HCT116 (cell line): ENCODE measurements around the gene POGK. TPM values are rescaled to one million over a fixed set of nuclear protein-coding genes. Genes with fewer than 3 reads are reported as not detected.

Source experiments
- ATAC-seq: fragments of 200-7000 bp; cut with Tn5 transposase; 2 replicates; pipeline ENCODE4 v1.9.1; 2020; ENCODE audit warnings: mild to moderate bottlenecking, moderate library complexity
- BruUV-seq: library from RNA; stranded (reverse); fragments of 400-500 nt; replicated peaks from 2 replicates; lab custom pipeline; 2021; lab: Mats Ljungman, UMichigan
- CTCF ChIA-PET: fragments of 300-600 bp; sonication (Branson Sonifier 250); formaldehyde crosslinking; loops from one replicate; lab custom pipeline; 2021; ENCODE audit warnings: antibody characterized with exemption; lab: Charles Lee
- POLR2A ChIA-PET: fragments of 300-600, 350-600 bp; sonication (Branson Sonifier 250); formaldehyde crosslinking; loops from one replicate; lab custom pipeline; 2021; ENCODE audit warnings: antibody characterized with exemption; lab: Charles Lee
- RAD21 ChIA-PET, 2 experiments: fragments of 300-600 bp; sonication (Branson Sonifier 250); formaldehyde crosslinking; loops; one replicate each; lab custom pipeline; 2023; ENCODE audit warnings: low total read pairs in 2 of 2; ENCODE audit not compliant: uncharacterized antibody in 2 of 2, unreplicated experiment in 2 of 2, low non-redundant PET in 1 of 2; lab: Charles Lee
- DNase-seq: peaks from one replicate; pipeline ENCODE4 v3.0.0-alpha.2; 2010; ENCODE audit warnings: low read depth, low spot score
- H2AFZ ChIP-seq: fragments of 200-600 bp; shearing (Covaris generic), sonication (generic); 2 replicates; pipeline ENCODE4 v1.6.1; 2017; ENCODE audit warnings: low read depth, mixed run types, mixed read lengths, antibody characterized with exemption, low read length; ENCODE audit not compliant: poor library complexity, severe bottlenecking
- H3K27ac ChIP-seq: 2 replicates; pipeline ENCODE4 v1.5.1; 2012; ENCODE audit warnings: low read depth, low read length
- H3K27me3 ChIP-seq: fragments of 200-600 bp; sonication (generic); 2 replicates; pipeline ENCODE4 v1.6.1; 2016; ENCODE audit warnings: mixed run types, low read length, mixed read lengths; ENCODE audit not compliant: insufficient read depth
- H3K36me3 ChIP-seq, 2 experiments: fragments of 200-500 bp in 1 of 2; fragments of 200-600 bp in 1 of 2; sonication (Bioruptor generic) in 1 of 2; sonication (generic) in 1 of 2; 2 replicates each; pipeline versions ENCODE4 v1.5.1 to v1.6.1; 2014 to 2016; ENCODE audit warnings: low read length in 2 of 2, inconsistent platforms in 1 of 2, mixed read lengths in 1 of 2, mixed run types in 1 of 2; ENCODE audit not compliant: insufficient read depth in 2 of 2, control insufficient read depth in 1 of 2
- H3K4me1 ChIP-seq, 2 experiments: fragments of 200-600 bp in 1 of 2; sonication (generic) in 1 of 2; 2 replicates each; pipeline versions ENCODE4 v1.5.1 to v1.6.1; 2012 to 2017; ENCODE audit warnings: low read length in 2 of 2, inconsistent platforms in 1 of 2, mild to moderate bottlenecking in 1 of 2, mixed read lengths in 1 of 2, mixed run types in 1 of 2, moderate library complexity in 1 of 2; ENCODE audit not compliant: insufficient read depth in 2 of 2, control insufficient read depth in 1 of 2
- H3K4me2 ChIP-seq: fragments of 200-600 bp; sonication (generic); 2 replicates; pipeline ENCODE4 v1.6.1; 2017; ENCODE audit warnings: mixed run types, low read length, mixed read lengths
- H3K4me3 ChIP-seq, 2 experiments: fragments of 200-600 bp in 1 of 2; sonication (generic) in 1 of 2; replicated peaks in 1 of 2; 2 replicates each; pipeline ENCODE4 v1.5.1; 2011 to 2016; ENCODE audit warnings: low read length in 2 of 2, control low read depth in 1 of 2, low read depth in 1 of 2, mild to moderate bottlenecking in 1 of 2, mixed read lengths in 1 of 2, mixed run types in 1 of 2
- H3K79me2 ChIP-seq: fragments of 200-600 bp; sonication (generic); 2 replicates; pipeline ENCODE4 v1.6.1; 2017; ENCODE audit warnings: mild to moderate bottlenecking, mixed run types, low read length, moderate library complexity, mixed read lengths; ENCODE audit not compliant: insufficient read depth
- H3K9ac ChIP-seq: fragments of 200-600 bp; sonication (generic); 2 replicates; pipeline ENCODE4 v1.6.1; 2016; ENCODE audit warnings: low read length, mixed read lengths
- H3K9me2 ChIP-seq: fragments of 200-600 bp; sonication (generic), shearing (Covaris generic); 2 replicates; pipeline ENCODE4 v1.6.1; 2017; ENCODE audit warnings: mixed run types, mild to moderate bottlenecking, moderate library complexity; ENCODE audit not compliant: insufficient read depth
- H3K9me3 ChIP-seq, 2 experiments: fragments of 200-500 bp in 1 of 2; fragments of 200-600 bp in 1 of 2; sonication (Bioruptor generic) in 1 of 2; sonication (generic) in 1 of 2; 2 replicates each; pipeline ENCODE4 v1.6.1; 2014 to 2017; ENCODE audit warnings: low read length in 2 of 2, mixed read lengths in 2 of 2, inconsistent platforms in 1 of 2, low read depth in 1 of 2, mild to moderate bottlenecking in 1 of 2, mixed run types in 1 of 2, moderate library complexity in 1 of 2; ENCODE audit not compliant: control insufficient read depth in 1 of 2, insufficient read depth in 1 of 2
- H4K20me1 ChIP-seq: fragments of 200-600 bp; sonication (generic), shearing (Covaris generic); 2 replicates; pipeline ENCODE4 v1.6.1; 2017; ENCODE audit warnings: mixed run types, mild to moderate bottlenecking, moderate library complexity; ENCODE audit not compliant: insufficient read depth
- CBX3 ChIP-seq: IDR thresholded peaks from 2 replicates; pipeline ENCODE4 v1.6.1; 2012; ENCODE audit warnings: low read depth
- CEBPB ChIP-seq: IDR thresholded peaks from 2 replicates; pipeline ENCODE4 v1.6.1; 2012; ENCODE audit warnings: low read depth
- CTCF ChIP-seq, 3 experiments: fragments of 200-600 bp in 1 of 3; sonication (generic) in 1 of 3; IDR thresholded peaks in 2 of 3; conservative IDR thresholded peaks in 1 of 3; 2 replicates each; pipeline ENCODE4 v1.5.1; 2012 to 2017; ENCODE audit warnings: low read depth in 2 of 3, low read length in 2 of 3, antibody characterized with exemption in 1 of 3, borderline replicate concordance in 1 of 3, control low read depth in 1 of 3, mild to moderate bottlenecking in 1 of 3, mixed read lengths in 1 of 3, mixed run types in 1 of 3, moderate library complexity in 1 of 3; ENCODE audit not compliant: insufficient read depth in 1 of 3
- ELF1 ChIP-seq: IDR thresholded peaks from 2 replicates; pipeline ENCODE4 v1.6.1; 2012; ENCODE audit warnings: low read depth, borderline replicate concordance
- EZH2 ChIP-seq: fragments of 200-600 bp; sonication (generic); IDR thresholded peaks from 2 replicates; pipeline ENCODE4 v1.6.1; 2017; ENCODE audit warnings: antibody characterized with exemption, mixed run types
- EZH2phosphoT487 ChIP-seq: fragments of 200-600 bp; IDR thresholded peaks from 2 replicates; pipeline ENCODE4 v1.6.1; 2018; ENCODE audit warnings: antibody characterized with exemption, borderline replicate concordance
- FOSL1 ChIP-seq: IDR thresholded peaks from 2 replicates; pipeline ENCODE4 v1.6.1; 2012; ENCODE audit warnings: low read depth
- JUND ChIP-seq: IDR thresholded peaks from 2 replicates; pipeline ENCODE4 v1.6.1; 2012
- MAX ChIP-seq: IDR thresholded peaks from 2 replicates; pipeline ENCODE4 v1.6.1; 2012
- POLR2A ChIP-seq: IDR thresholded peaks from 2 replicates; pipeline ENCODE4 v1.7.0; 2011; ENCODE audit warnings: borderline replicate concordance; ENCODE audit not compliant: insufficient read depth, insufficient read length; ENCODE audit errors: extremely low read depth
- POLR2AphosphoS5 ChIP-seq: IDR thresholded peaks from 2 replicates; pipeline ENCODE4 v1.6.1; 2011; ENCODE audit warnings: mild to moderate bottlenecking, low read depth, low read length, moderate library complexity
- RAD21 ChIP-seq: IDR thresholded peaks from 2 replicates; pipeline ENCODE4 v1.6.1; 2012; ENCODE audit warnings: low read depth, mild to moderate bottlenecking
- SIN3A ChIP-seq: IDR thresholded peaks from 2 replicates; pipeline ENCODE4 v1.6.1; 2012; ENCODE audit warnings: low read depth
- SP1 ChIP-seq: IDR thresholded peaks from 2 replicates; pipeline ENCODE4 v1.6.1; 2012; ENCODE audit warnings: low read depth
- SRF ChIP-seq: IDR thresholded peaks from 2 replicates; pipeline ENCODE4 v1.6.1; 2012; ENCODE audit warnings: low read depth
- TCF7L2 ChIP-seq: IDR thresholded peaks from 2 replicates; pipeline ENCODE4 v1.7.0; 2011; ENCODE audit warnings: borderline replicate concordance, inconsistent platforms; ENCODE audit not compliant: insufficient read depth, insufficient read length; ENCODE audit errors: extremely low read depth
- YY1 ChIP-seq: IDR thresholded peaks from 2 replicates; pipeline ENCODE4 v1.6.1; 2011; ENCODE audit warnings: low read length, low read depth, moderate library complexity, mild to moderate bottlenecking; ENCODE audit not compliant: insufficient replicate concordance; ENCODE audit errors: extremely low read depth
- ZFX ChIP-seq: fragments of 450-650 bp; IDR thresholded peaks from 2 replicates; pipeline ENCODE4 v1.6.1; 2017
- intact Hi-C: fragments of 100-400 bp; cut with micrococcal nuclease; formaldehyde crosslinking; loops from 2 replicates; pipeline ENCODE4 v1.10.0; 2022
- total RNA-seq: library from RNA; stranded (reverse); gene quantifications from one replicate; pipeline ENCODE4 v1.2.1, GENCODE V29; 2021; ENCODE audit not compliant: unreplicated experiment
- TF ChIP-seq, protein P1 (sequence below): IDR thresholded peaks from 2 replicates; pipeline ENCODE4 v1.6.1; 2011; ENCODE audit warnings: mild to moderate bottlenecking, low read length, moderate library complexity; ENCODE audit not compliant: insufficient replicate concordance; ENCODE audit errors: extremely low read depth
- TF ChIP-seq, protein P2 (sequence below): IDR thresholded peaks from 2 replicates; pipeline ENCODE4 v1.6.1; 2012; ENCODE audit warnings: low read depth

Gene POGK
- total RNA-seq, 1 experiment from 2014 or later: 35.6 TPM

DNA sequence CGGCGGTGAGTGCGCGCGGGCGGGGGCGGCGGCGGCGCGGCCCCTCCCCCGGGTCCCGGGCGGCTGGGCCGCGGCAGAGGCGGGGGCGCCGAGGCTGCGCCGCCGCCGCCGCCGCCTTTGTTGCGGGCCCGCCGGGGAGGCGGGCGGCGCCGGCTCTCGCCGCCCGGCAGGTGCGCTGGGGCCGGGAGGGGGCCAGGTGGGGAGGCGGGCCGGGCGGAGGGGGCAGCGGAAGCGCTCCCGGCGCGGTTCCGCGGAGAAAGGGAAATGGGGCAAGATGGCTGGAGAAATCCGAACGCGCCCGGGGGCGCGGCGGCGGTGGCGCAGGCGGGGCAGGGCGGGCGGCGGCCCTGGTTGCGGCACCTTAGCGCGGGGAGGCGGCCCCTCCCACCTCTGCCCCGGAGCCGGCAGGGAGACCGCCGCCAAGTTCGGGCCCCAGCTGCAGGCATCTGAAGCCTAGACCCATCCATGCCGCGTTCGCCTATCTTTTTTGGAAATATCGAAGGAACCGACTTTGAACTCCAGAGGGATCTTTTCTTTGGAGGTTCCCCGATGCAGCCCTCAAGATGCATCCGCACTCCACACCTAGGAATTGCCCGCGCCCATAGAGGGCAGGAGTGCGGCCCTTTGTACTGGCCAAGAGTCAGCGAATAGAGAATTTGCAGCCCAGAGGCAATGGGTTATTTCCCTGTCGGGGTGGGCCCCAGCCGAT lies 479 bp downstream of the POGK start:
- H3K27me3 ChIP-seq: no peaks in the 10 kb centered on the region
- peaks cover 48% of the 10 kb centered on the region for H3K79me2 ChIP-seq
- H3K36me3 ChIP-seq: peaks cover 29 to 40% of the 10 kb centered on the region in 2 experiments
- peak overlapping the region; percentile 72 to 81 for H3K4me3 ChIP-seq
- BruUV-seq: no TSS peak
- ATAC-seq (peak; percentile 63), DNase-seq (no peak)
- H3K27ac ChIP-seq: peak overlapping the region; percentile 88
- intact Hi-C loops: no loop called here
- peak overlapping the region; percentile 96 for H3K4me2 ChIP-seq
- peak overlapping the region; percentile 87 for H3K9ac ChIP-seq
- RAD21 ChIA-PET: no interaction called here
- no peaks in the 10 kb centered on the region for H3K9me3 ChIP-seq
- POLR2A ChIA-PET: interaction anchor here (0.9 to 1.4 kb wide), 5 partner anchors 9 to 350 kb away, joined by 3 to 7 read pairs (median 3); partner anchors contain the start of gene TADA1
- peaks cover 6 to 37% of the 10 kb centered on the region in 2 experiments; a peak in 3 of 4 replicates for H3K4me1 ChIP-seq
- no peak overlapping the region for H2AFZ ChIP-seq
- CTCF ChIA-PET: interaction anchor here (0.6 to 1.6 kb wide), 3 partner anchors 17 to 219 kb away, joined by 3 to 5 read pairs (median 3); partner anchors contain the start of gene TADA1
- no peaks in the 10 kb centered on the region for H3K9me2 ChIP-seq
- no peaks in the 10 kb centered on the region for H4K20me1 ChIP-seq
- TF ChIP-seq EZH2phosphoT487: no peak
- TF ChIP-seq FOSL1: no peak
- TF ChIP-seq SP1: no peak
- TF ChIP-seq, protein P1, sequence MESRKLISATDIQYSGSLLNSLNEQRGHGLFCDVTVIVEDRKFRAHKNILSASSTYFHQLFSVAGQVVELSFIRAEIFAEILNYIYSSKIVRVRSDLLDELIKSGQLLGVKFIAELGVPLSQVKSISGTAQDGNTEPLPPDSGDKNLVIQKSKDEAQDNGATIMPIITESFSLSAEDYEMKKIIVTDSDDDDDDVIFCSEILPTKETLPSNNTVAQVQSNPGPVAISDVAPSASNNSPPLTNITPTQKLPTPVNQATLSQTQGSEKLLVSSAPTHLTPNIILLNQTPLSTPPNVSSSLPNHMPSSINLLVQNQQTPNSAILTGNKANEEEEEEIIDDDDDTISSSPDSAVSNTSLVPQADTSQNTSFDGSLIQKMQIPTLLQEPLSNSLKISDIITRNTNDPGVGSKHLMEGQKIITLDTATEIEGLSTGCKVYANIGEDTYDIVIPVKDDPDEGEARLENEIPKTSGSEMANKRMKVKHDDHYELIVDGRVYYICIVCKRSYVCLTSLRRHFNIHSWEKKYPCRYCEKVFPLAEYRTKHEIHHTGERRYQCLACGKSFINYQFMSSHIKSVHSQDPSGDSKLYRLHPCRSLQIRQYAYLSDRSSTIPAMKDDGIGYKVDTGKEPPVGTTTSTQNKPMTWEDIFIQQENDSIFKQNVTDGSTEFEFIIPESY: no peak
- no peak for TF ChIP-seq EZH2
- peak; percentile 14 for TF ChIP-seq POLR2A
- TF ChIP-seq YY1: no peak
- peak; percentile 59 for TF ChIP-seq TCF7L2
- TF ChIP-seq ELF1: no peak
- TF ChIP-seq, protein P2, sequence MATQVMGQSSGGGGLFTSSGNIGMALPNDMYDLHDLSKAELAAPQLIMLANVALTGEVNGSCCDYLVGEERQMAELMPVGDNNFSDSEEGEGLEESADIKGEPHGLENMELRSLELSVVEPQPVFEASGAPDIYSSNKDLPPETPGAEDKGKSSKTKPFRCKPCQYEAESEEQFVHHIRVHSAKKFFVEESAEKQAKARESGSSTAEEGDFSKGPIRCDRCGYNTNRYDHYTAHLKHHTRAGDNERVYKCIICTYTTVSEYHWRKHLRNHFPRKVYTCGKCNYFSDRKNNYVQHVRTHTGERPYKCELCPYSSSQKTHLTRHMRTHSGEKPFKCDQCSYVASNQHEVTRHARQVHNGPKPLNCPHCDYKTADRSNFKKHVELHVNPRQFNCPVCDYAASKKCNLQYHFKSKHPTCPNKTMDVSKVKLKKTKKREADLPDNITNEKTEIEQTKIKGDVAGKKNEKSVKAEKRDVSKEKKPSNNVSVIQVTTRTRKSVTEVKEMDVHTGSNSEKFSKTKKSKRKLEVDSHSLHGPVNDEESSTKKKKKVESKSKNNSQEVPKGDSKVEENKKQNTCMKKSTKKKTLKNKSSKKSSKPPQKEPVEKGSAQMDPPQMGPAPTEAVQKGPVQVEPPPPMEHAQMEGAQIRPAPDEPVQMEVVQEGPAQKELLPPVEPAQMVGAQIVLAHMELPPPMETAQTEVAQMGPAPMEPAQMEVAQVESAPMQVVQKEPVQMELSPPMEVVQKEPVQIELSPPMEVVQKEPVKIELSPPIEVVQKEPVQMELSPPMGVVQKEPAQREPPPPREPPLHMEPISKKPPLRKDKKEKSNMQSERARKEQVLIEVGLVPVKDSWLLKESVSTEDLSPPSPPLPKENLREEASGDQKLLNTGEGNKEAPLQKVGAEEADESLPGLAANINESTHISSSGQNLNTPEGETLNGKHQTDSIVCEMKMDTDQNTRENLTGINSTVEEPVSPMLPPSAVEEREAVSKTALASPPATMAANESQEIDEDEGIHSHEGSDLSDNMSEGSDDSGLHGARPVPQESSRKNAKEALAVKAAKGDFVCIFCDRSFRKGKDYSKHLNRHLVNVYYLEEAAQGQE: no peak
- TF ChIP-seq RAD21: no peak
- TF ChIP-seq POLR2AphosphoS5: no peak
- 0 out of 2 replicates have a peak, but pooled peaks have one; percentile 29 for TF ChIP-seq MAX
- no peak for TF ChIP-seq ZFX
- TF ChIP-seq CEBPB: no peak
- TF ChIP-seq CTCF (IDR thresholded peaks at IDR 0.05 in 2 of 3, conservative IDR thresholded peaks at IDR 0.05 in 1 of 3; ENCODE audit: borderline replicate concordance in 1 of 3, insufficient read depth in 1 of 3, low read depth in 2 of 3, low read length in 2 of 3): peak in 2 of 3 experiments; percentile 39 to 41; a peak in 4 of 6 replicates
- TF ChIP-seq JUND: no peak
- TF ChIP-seq SIN3A: no peak
- no peak for TF ChIP-seq SRF
- no peak for TF ChIP-seq CBX3
